SK-N-SH (cell line): Measurements from ENCODE around the gene GARS1. TPM values are rescaled to one million over a fixed set of nuclear protein-coding genes. Genes with fewer than 3 reads are reported as not detected.
"Not testable (repeated sequence)": the region's sequence is repeated elsewhere in the genome, so short reads cannot be mapped to it uniquely, and the experiment has no call there.

Source experiments
- CTCF ChIA-PET: fragments of 300-600, 350-600 bp; formaldehyde crosslinking; extraction: SDS; loops from one replicate; lab custom pipeline; 2021; lab: Yijun Ruan, JAX
- POLR2A ChIA-PET: fragments of 350-600 bp; sonication (Branson Sonifier 250); formaldehyde crosslinking; extraction: SDS; loops from one replicate; lab custom pipeline; 2020; ENCODE audit warnings: antibody characterized with exemption, inconsistent platforms; lab: Yijun Ruan, JAX
- DNase-seq: peaks from one replicate; pipeline ENCODE4 v3.0.0; 2012
- H2AFZ ChIP-seq: fragments of 200-600 bp; sonication (generic); 2 replicates; pipeline ENCODE4 v1.8.1; 2016; ENCODE audit warnings: antibody characterized with exemption, mild to moderate bottlenecking, low read depth
- H3F3A ChIP-seq: fragments of 200-600 bp; sonication (generic); replicated peaks from 2 replicates; pipeline ENCODE3; 2016; ENCODE audit warnings: antibody characterized with exemption, mild to moderate bottlenecking; ENCODE audit not compliant: insufficient read depth
- H3K27ac ChIP-seq, 2 experiments: fragments of 200-500 bp in 1 of 2; fragments of 200-600 bp in 1 of 2; sonication (Bioruptor generic) in 1 of 2; sonication (generic), shearing (Covaris generic) in 1 of 2; 2 replicates each; pipeline versions ENCODE4 v1.5.1 to v1.6.1; 2014 to 2016; ENCODE audit warnings: low read depth in 2 of 2, inconsistent platforms in 1 of 2, low read length in 1 of 2, mild to moderate bottlenecking in 1 of 2, mixed read lengths in 1 of 2
- H3K27me3 ChIP-seq: fragments of 200-600 bp; sonication (generic), shearing (Covaris generic); 2 replicates; pipeline ENCODE4 v1.6.1; 2016; ENCODE audit warnings: mixed run types; ENCODE audit not compliant: insufficient read depth
- H3K36me3 ChIP-seq, 2 experiments: fragments of 200-500 bp in 1 of 2; fragments of 200-600 bp in 1 of 2; sonication (Bioruptor generic) in 1 of 2; sonication (generic) in 1 of 2; replicated peaks in 1 of 2; 2 replicates each; pipeline versions ENCODE3 to v1.5.1; 2014 to 2016; ENCODE audit warnings: low read length in 1 of 2, mild to moderate bottlenecking in 1 of 2; ENCODE audit not compliant: insufficient read depth in 2 of 2, control insufficient read depth in 1 of 2
- H3K4me1 ChIP-seq, 2 experiments: fragments of 200-500 bp in 1 of 2; fragments of 200-600 bp in 1 of 2; sonication (Bioruptor generic) in 1 of 2; sonication (generic), shearing (Covaris generic) in 1 of 2; 2 replicates each; pipeline versions ENCODE4 v1.5.1 to v1.6.1; 2014 to 2016; ENCODE audit warnings: low read depth in 1 of 2, low read length in 1 of 2, mixed run types in 1 of 2; ENCODE audit not compliant: insufficient read depth in 2 of 2, control insufficient read depth in 1 of 2
- H3K4me2 ChIP-seq: fragments of 200-600 bp; sonication (generic), shearing (Covaris generic); 2 replicates; pipeline ENCODE4 v1.6.1; 2017; ENCODE audit warnings: mixed run types
- H3K4me3 ChIP-seq, 2 experiments: fragments of 200-500 bp in 1 of 2; fragments of 200-600 bp in 1 of 2; sonication (Bioruptor generic) in 1 of 2; sonication (generic), shearing (Covaris generic) in 1 of 2; 2 replicates each; pipeline versions ENCODE4 v1.5.1 to v1.8.1; 2014 to 2016; ENCODE audit warnings: low read depth in 2 of 2, inconsistent platforms in 1 of 2, low read length in 1 of 2, mild to moderate bottlenecking in 1 of 2, mixed read lengths in 1 of 2, moderate library complexity in 1 of 2
- H3K79me2 ChIP-seq: fragments of 200-600 bp; sonication (generic); 2 replicates; pipeline ENCODE4 v1.8.1; 2017; ENCODE audit warnings: mild to moderate bottlenecking; ENCODE audit not compliant: insufficient read depth
- H3K9ac ChIP-seq: fragments of 200-600 bp; sonication (generic); 2 replicates; pipeline ENCODE4 v1.6.1; 2017; ENCODE audit warnings: mixed run types
- H3K9me2 ChIP-seq: fragments of 200-600 bp; sonication (generic); 2 replicates; pipeline ENCODE4 v1.6.1; 2017; ENCODE audit warnings: mixed run types
- H3K9me3 ChIP-seq: fragments of 200-600 bp; sonication (generic); 2 replicates; pipeline ENCODE4 v1.6.1; 2017; ENCODE audit warnings: mixed run types, mild to moderate bottlenecking, moderate library complexity
- H4K20me1 ChIP-seq: fragments of 200-600 bp; sonication (generic); 2 replicates; pipeline ENCODE4 v1.6.1; 2017; ENCODE audit warnings: mild to moderate bottlenecking, mixed run types; ENCODE audit not compliant: insufficient read depth
- CTCF ChIP-seq: fragments of 200-600 bp; sonication (generic); IDR thresholded peaks from 2 replicates; pipeline ENCODE4 v1.6.1; 2017; ENCODE audit warnings: antibody characterized with exemption, mild to moderate bottlenecking, moderate library complexity
- EZH2phosphoT487 ChIP-seq: fragments of 200-600 bp; sonication (generic); IDR thresholded peaks from 2 replicates; pipeline ENCODE4 v1.6.1; 2017; ENCODE audit warnings: low read depth, mixed run types, mild to moderate bottlenecking, antibody characterized with exemption, moderate library complexity, borderline replicate concordance
- JUND ChIP-seq: IDR thresholded peaks from 2 replicates; pipeline ENCODE4 v1.4.0; 2012
- RAD21 ChIP-seq: IDR thresholded peaks from 2 replicates; pipeline ENCODE4 v1.6.1; 2012; ENCODE audit warnings: mild to moderate bottlenecking, low read length
- RCOR1 ChIP-seq: fragments of 150-350 bp; IDR thresholded peaks from 2 replicates; pipeline ENCODE4 v1.6.1; 2017; ENCODE audit warnings: antibody characterized with exemption, low read length
- REST ChIP-seq: IDR thresholded peaks from 2 replicates; pipeline ENCODE4 v1.6.1; 2012; ENCODE audit warnings: mild to moderate bottlenecking, low read depth, low read length, moderate library complexity
- WGBS: methylation state at CpG from one replicate; pipeline ENCODE4 v1.1.6; 2017; ENCODE audit warnings: low lambda C conversion rate; 5-methylcytosine and 5-hydroxymethylcytosine counted together
- polyA plus RNA-seq, 3 experiments: library from polyadenylated mRNA; depleted of rRNA; stranded (reverse); fragments of >200 nt; gene quantifications; 2 replicates each; pipeline ENCODE4 v1.2.3, GENCODE V29; 2012

Gene GARS1
- polyA plus RNA-seq, 1 of the 3 experiments (the other 2 are of a cell fraction): 301 TPM

- no peak overlapping the region for H2AFZ ChIP-seq
- ChIA-PET CTCF (interaction anchor here (1.1 to 14.7 kb wide), 4 partner anchors 18 to 293 kb away, joined by 4 to 294 read pairs (median 134); no protein-coding TSS in a partner anchor), POLR2A (no interaction called here)
- peaks cover 3% of the 10 kb centered on the region for H3F3A ChIP-seq
- H3K27me3 ChIP-seq: no peaks in the 10 kb centered on the region
- no peak overlapping the region for H3K9ac ChIP-seq
- H3K79me2 ChIP-seq: no peaks in the 10 kb centered on the region
- H3K4me1 ChIP-seq: peaks cover 0 to 7% of the 10 kb centered on the region in 2 experiments; a peak in 1 of 4 replicates
- no peaks in the 10 kb centered on the region for H3K9me2 ChIP-seq
- no peak overlapping the region for H3K27ac ChIP-seq
- no peak overlapping the region for H3K4me2 ChIP-seq
- no peak overlapping the region for H3K4me3 ChIP-seq
- TF ChIP-seq RAD21 (no peak), RCOR1 (no peak), CTCF (no peak), JUND (no peak), EZH2phosphoT487 (no peak), REST (no peak)
- no peaks in the 10 kb centered on the region for H3K9me3 ChIP-seq
- WGBS: 98% methylated on average over 4 of the region's 4 CpGs
- no peaks in the 10 kb centered on the region for H4K20me1 ChIP-seq
- no peak for DNase-seq
- peaks cover 23 to 42% of the 10 kb centered on the region in 2 experiments for H3K36me3 ChIP-seq
Measured at GRCh38 chr7:30567081-30567480, 27.6 kb upstream of the GARS1 start.

- H3K27ac ChIP-seq, H4K20me1 ChIP-seq, H2AFZ ChIP-seq, POLR2A ChIA-PET, H3F3A ChIP-seq, H3K79me2 ChIP-seq, H3K4me1 ChIP-seq, H3K4me2 ChIP-seq, H3K4me3 ChIP-seq, H3K27me3 ChIP-seq, H3K9ac ChIP-seq, DNase-seq, H3K9me2 ChIP-seq: not testable (repeated sequence)
- Histone ChIP-seq H3K9me3 (peaks cover 14% of the 10 kb centered on the region; the same call in 1 of the 2 replicates), H3K36me3 (peaks cover 37 to 65% of the 10 kb centered on the region in 2 experiments)
- WGBS: 93% methylated on average over 4 of the region's 4 CpGs
- CTCF ChIA-PET: interaction anchor here (1.0 to 13.7 kb wide), 5 partner anchors 18 to 293 kb away, joined by 3 to 294 read pairs (median 4); no protein-coding TSS in a partner anchor
Measured at GRCh38 chr7:30570238-30570637, 24.4 kb upstream of the GARS1 start.
